GM21723 (cell line): ENCODE measurements around the gene LRRIQ4.

ENCODE experiments used
- ATAC-seq: cut with Tn5 transposase; IDR thresholded peaks from one replicate; pipeline ENCODE4 v1.9.1; 2021; ENCODE audit warnings: mild to moderate bottlenecking, moderate library complexity; ENCODE audit not compliant: unreplicated experiment

The LRRIQ4 gene

DNA sequence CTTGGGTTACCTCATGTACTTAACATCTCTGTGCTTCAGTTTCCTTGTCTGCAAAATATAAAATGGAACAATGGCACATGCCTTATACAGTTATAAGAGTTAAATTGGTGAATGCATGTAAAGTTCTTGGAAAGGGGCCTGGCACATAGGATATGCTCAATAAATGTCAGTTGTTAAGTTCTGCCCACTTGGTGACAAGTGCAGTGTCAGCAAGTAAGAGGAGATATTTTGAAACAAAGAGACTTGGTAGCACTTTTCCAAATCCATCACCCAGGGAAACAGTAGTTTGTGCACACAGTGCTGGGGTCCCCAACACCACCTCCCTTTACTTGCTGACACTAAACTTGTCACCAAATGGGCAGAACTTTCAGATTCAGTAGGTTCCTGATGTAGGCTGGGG lies 37.9 kb downstream of the LRRIQ4 start:
- no peak for ATAC-seq

DNA sequence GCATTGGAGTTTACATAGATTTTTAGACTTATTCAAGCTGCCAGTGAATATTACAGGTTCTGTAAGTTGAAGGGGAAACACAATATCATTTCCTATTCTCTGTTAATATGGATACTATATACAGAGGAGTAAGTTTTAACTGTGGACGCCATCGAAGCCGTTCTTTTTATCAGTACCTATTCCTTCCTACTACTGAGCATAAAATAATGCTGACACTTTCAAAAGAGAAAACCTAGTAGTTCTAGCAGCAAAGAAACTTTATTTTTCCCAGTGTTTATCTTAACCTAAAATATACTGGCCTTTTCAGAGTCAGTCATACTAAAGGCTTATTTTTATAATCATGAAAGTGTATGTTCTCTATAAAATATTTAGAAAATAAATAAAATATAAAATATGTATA lies 42.8 kb downstream of the LRRIQ4 start:
- no peak for ATAC-seq

DNA sequence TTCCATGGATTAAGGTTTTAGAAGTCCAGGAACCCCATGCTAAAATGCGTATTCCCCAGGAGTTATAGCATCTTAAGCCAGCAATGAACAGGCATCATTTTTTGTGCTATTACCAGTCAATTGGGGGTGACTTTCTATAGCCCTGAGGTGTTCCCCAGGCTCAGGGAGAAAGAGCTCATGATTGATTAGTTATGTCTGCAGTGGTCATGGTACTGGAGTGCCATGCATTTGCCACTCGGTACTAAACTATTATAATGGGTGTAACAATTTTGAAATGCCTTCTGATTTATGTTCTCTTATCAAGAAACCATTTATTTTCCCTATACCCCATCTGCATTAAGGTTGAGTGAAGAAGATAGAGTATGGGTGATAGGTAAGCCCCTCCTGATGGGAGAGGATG lies 45.1 kb downstream of the LRRIQ4 start:
- ATAC-seq: no peak

DNA sequence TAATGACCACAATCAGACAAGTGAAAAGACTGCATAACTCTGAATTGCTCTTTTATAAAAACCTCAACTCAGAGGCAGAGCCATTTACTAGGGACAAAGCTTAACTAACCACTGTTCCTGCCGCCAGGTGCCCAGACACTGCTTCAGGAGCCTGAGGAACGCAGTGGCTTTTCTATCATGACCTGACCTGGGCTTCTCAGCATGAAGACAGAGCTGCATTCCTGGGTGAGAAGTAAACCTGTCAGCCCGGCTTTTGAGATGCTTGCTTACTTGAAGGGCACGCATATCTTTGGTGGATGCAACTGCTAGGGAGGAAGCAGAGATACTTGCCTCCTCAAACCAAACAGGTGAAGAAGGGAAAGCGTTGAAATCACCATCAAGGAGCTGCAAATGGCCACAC lies 49.2 kb downstream of the LRRIQ4 start:
- no peak for ATAC-seq

DNA sequence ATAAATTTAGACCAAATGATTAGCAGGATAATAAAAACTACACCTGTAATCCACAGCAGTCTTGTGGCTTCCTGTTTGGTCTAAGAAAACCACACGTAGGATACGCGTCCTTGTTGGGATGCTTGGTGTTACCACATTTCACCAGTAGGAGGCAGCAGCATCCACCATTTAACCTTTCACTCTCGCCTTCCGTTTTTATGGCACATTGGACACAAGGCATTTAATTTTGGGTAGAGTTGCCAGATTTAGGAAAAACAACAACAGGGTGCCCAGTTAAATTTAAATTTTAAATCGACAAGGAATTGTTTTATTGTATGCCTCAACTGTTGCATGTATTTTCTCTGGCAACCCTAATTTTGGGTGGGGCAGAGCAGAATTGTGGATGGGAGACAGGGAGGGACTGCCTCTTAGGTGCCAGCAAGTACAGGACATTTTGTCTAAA lies 50.8 kb downstream of the LRRIQ4 start:
- ATAC-seq: peak; percentile 77

DNA sequence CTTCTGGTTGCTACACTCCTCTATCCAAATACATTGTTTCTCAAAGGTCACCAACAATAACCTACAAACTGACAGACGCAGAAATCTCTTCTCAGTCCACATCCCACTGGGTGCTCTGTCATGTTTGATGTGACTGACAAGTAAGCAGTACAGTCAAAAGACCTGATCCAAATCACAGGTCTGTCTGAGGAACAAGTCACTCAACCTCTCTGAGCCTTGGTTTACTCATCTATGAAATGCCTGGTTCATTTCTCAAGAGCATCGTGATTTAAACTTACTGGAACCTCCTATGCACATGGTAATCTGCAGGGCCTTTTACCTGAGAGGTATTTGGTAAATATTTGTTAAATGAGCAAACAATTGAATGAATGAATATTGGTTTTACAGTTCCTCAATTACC lies 51.6 kb downstream of the LRRIQ4 start:
- ATAC-seq: no peak

DNA sequence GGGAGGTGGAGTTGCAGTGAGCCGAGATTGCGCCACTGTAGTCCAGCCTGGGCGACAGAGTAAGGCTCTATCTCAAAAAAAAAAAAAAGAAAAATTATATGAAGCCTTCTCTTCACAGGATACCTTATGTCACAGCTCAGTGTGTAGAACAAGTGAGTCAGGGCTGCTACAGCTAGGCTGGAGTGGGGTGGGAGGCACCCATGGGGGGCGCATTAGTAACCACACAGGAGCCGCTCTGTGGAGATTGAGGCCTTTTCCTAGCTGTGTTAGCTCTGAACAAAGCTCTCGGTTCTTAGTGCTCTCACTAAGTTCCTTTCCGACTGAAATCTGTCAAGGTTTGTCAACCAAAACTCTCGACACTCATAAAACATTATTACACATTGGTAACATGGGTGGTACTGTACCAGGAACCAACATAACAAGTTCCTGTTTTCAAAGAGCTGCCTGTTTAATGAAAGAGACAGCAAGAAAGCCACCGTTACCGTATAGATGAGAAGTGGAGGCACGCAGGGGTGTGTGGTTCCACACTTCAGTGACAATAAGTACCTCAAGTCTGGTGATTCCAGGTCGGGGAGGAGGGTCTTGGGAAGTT lies 52.6 kb downstream of the LRRIQ4 start:
- no peak for ATAC-seq

DNA sequence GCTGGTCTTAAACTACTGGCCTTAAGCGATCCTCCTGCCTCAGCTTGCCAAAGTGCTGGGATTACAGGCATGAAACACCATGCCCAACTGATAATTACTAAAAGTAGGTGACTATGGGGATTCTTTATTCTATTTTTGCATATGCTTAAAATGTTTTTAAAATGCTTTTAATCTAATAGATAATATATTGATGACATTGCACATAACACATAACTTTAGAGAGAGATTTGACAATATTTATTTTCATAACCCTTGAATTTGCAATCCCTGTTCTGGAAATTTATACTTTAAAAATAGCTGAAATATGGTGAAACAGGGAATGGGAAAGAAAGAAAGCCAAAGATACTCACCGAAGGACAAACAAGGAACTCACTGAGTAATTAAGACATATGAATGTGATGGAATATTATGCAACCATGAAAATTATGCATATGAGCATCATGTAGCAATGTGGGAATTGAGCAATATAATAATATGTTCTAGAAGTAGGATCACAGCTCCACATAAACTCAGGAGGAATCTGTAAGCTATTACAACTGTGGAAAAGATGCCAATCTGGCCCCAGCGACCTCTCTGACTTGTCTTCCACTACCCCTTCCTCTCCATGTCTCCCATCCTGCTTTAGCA lies 55.0 kb downstream of the LRRIQ4 start:
- no peak for ATAC-seq

DNA sequence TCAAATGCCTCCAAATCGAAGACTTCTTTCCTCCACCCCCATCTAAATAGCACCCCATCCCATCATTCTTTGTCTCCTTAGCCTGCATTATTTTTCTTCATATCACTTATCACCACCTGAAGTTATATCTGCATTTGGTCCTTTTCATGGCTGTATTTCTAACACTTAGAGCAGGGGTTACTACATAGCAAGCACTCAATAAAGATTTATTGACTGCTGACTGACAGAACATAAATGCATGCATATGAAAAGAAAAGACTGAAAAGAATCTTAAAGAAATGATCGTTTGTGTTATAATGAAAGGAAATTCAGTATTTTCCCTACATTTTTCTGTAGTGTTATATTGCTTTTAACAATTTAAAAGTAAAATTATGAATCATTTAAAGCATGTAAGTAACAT lies 55.7 kb downstream of the LRRIQ4 start:
- ATAC-seq: no peak

- ATAC-seq: no peak
These were observed 57.0 kb downstream of the LRRIQ4 start, which contains the start of gene LRRC31 for GRCh38 chr3:169869484-169870220. Gene LRRC31, minus strand, starts transcription at chr3:169869935. Its CDS starts 128 bp downstream, at chr3:169869807.

GRCh38 chr3:169871129-169871886 lies 58.6 kb downstream of the LRRIQ4 start:
- peak; percentile 56 for ATAC-seq

- no peak for ATAC-seq
These were observed 66.4 kb downstream of the LRRIQ4 start for GRCh38 chr3:169879013-169879557.

DNA sequence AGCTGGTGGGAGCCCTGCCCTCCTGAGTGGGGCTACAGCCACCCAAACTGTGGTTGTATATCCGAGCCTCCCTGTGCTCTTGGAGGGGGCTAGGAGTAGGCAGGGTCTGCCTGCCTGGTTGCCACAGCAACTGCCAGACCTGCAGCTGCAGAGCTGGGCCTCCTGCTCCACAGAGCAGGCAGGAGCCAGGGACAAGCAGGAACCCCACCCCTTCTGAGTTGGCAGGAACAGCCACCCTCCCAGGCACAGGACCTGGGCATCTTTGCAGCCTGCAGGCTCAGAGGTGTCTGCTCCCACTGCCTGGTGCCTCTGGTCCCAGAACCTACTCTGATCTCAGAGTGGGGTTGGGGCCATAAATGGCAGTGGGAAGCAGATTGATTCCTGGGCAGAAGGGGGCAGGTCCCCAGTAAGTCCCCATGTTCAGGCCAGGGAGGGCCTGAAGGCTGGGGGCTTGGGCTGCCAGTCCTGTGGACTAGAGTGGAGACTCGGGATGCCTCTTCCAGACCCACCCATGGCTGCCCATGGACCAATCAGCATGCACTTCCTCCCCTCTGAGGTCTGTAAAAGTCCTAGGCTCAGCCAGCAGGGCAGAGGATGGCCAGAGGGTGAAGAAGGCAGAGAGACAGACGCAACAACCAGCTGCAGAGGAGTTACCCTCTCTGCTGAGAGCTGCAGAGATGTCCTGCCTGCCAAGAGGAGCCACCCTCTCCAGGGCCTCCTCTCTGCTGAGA lies 67.3 kb downstream of the LRRIQ4 start:
- no peak for ATAC-seq

- ATAC-seq: no peak
These were observed 68.0 kb downstream of the LRRIQ4 start for GRCh38 chr3:169880576-169881250.

DNA sequence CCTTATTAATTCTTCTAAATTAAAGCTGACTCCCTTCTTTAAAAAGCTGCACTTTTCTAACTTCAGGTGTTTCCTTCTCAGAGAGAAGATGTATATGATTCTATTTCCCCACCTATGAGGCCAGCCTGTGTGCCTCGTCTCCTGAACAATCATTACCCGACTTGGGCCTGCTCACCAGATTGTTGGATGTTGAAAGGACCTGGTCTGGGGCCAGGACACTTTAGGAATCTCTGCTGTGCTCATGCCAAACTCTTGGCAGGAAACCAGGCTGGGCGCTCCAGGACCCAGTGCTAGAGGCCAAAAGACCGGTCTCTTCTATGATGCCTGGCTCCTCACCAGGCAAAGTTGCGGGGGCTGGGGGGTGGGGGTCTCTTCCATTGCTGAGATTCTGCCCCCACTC lies 74.0 kb downstream of the LRRIQ4 start:
- no peak for ATAC-seq
